PC-3 (cell line): ENCODE results near the gene ANKRD27. TPM values are rescaled to one million over a fixed set of nuclear protein-coding genes. Genes with fewer than 3 reads are reported as not detected.

Experiments
- ATAC-seq: fragments of 200-7000 bp; cut with Tn5 transposase; 2 replicates; pipeline ENCODE4 v1.9.1; 2020; ENCODE audit warnings: mild to moderate bottlenecking, moderate library complexity
- BruUV-seq: library from RNA; stranded (reverse); fragments of 400-500 nt; replicated peaks from 2 replicates; lab custom pipeline; 2021; lab: Mats Ljungman, UMichigan
- CTCF ChIA-PET: fragments of 300-600 bp; sonication (Branson Sonifier 250); formaldehyde crosslinking; loops from one replicate; lab custom pipeline; 2022; ENCODE audit warnings: antibody characterized with exemption; lab: Charles Lee
- POLR2A ChIA-PET: fragments of 300-600 bp; sonication (Branson Sonifier 250); formaldehyde crosslinking; loops from one replicate; lab custom pipeline; 2022; ENCODE audit warnings: antibody characterized with exemption; ENCODE audit not compliant: unreplicated experiment; lab: Charles Lee
- DNase-seq: peaks from one replicate; pipeline ENCODE4 v3.0.0-alpha.2; 2015
- H2AFZ ChIP-seq: fragments of 300-600 bp; sonication (generic); 2 replicates; pipeline ENCODE4 v1.6.0; 2016; ENCODE audit warnings: antibody characterized with exemption, low read length
- H3F3A ChIP-seq: fragments of 300-600 bp; sonication (generic); one replicate; pipeline ENCODE4 v1.6.0; 2017; ENCODE audit warnings: antibody characterized with exemption, low read length, control low read depth, mild to moderate bottlenecking; ENCODE audit not compliant: unreplicated experiment
- H3K27ac ChIP-seq: fragments of 300-600 bp; sonication (generic); 2 replicates; pipeline ENCODE4 v1.5.1; 2016; ENCODE audit warnings: mild to moderate bottlenecking, low read length
- H3K27me3 ChIP-seq: fragments of 300-600 bp; sonication (generic); 2 replicates; pipeline ENCODE4 v1.6.1; 2016; ENCODE audit warnings: low read length, mixed read lengths
- H3K36me3 ChIP-seq: fragments of 300-600 bp; sonication (generic); 2 replicates; pipeline ENCODE4 v1.6.1; 2016; ENCODE audit warnings: low read depth, mixed run types, low read length, mixed read lengths
- H3K4me1 ChIP-seq: fragments of 300-600 bp; sonication (generic); 2 replicates; pipeline ENCODE4 v1.5.1; 2016; ENCODE audit warnings: low read length; ENCODE audit not compliant: insufficient read depth
- H3K4me2 ChIP-seq: fragments of 300-600 bp; sonication (generic); 2 replicates; pipeline ENCODE4 v1.6.0; 2016; ENCODE audit warnings: low read length
- H3K4me3 ChIP-seq: fragments of 300-600 bp; sonication (generic); 2 replicates; pipeline ENCODE4 v1.5.1; 2016; ENCODE audit warnings: mild to moderate bottlenecking, low read length, mixed read lengths
- H3K79me2 ChIP-seq: fragments of 300-600 bp; sonication (generic); 2 replicates; pipeline ENCODE4 v1.6.1; 2017; ENCODE audit warnings: low read length, mixed read lengths
- H3K9ac ChIP-seq: fragments of 300-600 bp; sonication (generic); 2 replicates; pipeline ENCODE4 v1.6.0; 2016; ENCODE audit warnings: mild to moderate bottlenecking, low read length
- H3K9me2 ChIP-seq: fragments of 300-600 bp; sonication (generic); replicated peaks from 2 replicates; pipeline ENCODE4 v1.6.1; 2016; ENCODE audit warnings: mixed run types, low read length, mixed read lengths
- H3K9me3 ChIP-seq: fragments of 300-600 bp; sonication (generic); 2 replicates; pipeline ENCODE4 v1.6.1; 2016; ENCODE audit warnings: low read length, mixed read lengths
- H4K20me1 ChIP-seq: fragments of 300-600 bp; sonication (generic); 2 replicates; pipeline ENCODE4 v1.6.1; 2016; ENCODE audit warnings: low read length, mixed read lengths
- CTCF ChIP-seq: fragments of 300-600 bp; sonication (generic); conservative IDR thresholded peaks from 2 replicates; pipeline ENCODE4 v1.5.1; 2017; ENCODE audit warnings: antibody characterized with exemption, low read depth, mild to moderate bottlenecking, low read length
- EZH2 ChIP-seq: fragments of 300-600 bp; sonication (generic); IDR thresholded peaks from one replicate; pipeline ENCODE4 v1.6.1; 2017; ENCODE audit warnings: antibody characterized with exemption, mild to moderate bottlenecking, low read length; ENCODE audit not compliant: unreplicated experiment
- EZH2phosphoT487 ChIP-seq: fragments of 300-600 bp; sonication (generic); IDR thresholded peaks from 2 replicates; pipeline ENCODE4 v1.6.1; 2018; ENCODE audit warnings: mild to moderate bottlenecking, antibody characterized with exemption, low read length, borderline replicate concordance
- intact Hi-C: fragments of 100-400 bp; cut with micrococcal nuclease; formaldehyde crosslinking; loops from 2 replicates; pipeline ENCODE4 v1.9.0; 2023
- total RNA-seq: library from RNA; depleted of rRNA; stranded (reverse); fragments of >200 nt; gene quantifications from 2 replicates; pipeline ENCODE4 v1.2.3, GENCODE V29; 2014

The ANKRD27 gene
- total RNA-seq, 1 experiment from 2014 or later, result 14.3 TPM

GRCh38 chr19:32570081-32570785, 104.7 kb downstream of the ANKRD27 start:
- H3K27me3 ChIP-seq, result no peaks in the 10 kb centered on the region
- H4K20me1 ChIP-seq, result no peaks in the 10 kb centered on the region
- no peaks in the 10 kb centered on the region for H3K9me3 ChIP-seq
- DNase-seq (peak; percentile 68), ATAC-seq (peak; percentile 96)
- H3K4me3 ChIP-seq, result peak overlapping the region; percentile 61
- H3K79me2 ChIP-seq, result no peaks in the 10 kb centered on the region
- H3K9me2 ChIP-seq, result no peaks in the 10 kb centered on the region
- ChIA-PET CTCF (interaction anchor here (0.7 to 1.8 kb wide), 4 partner anchors 19 to 1887 kb away, joined by 4 to 15 read pairs (median 10); no protein-coding TSS in a partner anchor), POLR2A (no interaction called here)
- H3K4me2 ChIP-seq, result peak overlapping the region; percentile 75
- H3F3A ChIP-seq, result no peaks in the 10 kb centered on the region
- intact Hi-C loops, result loop anchor here (1.0 kb wide), 3 partner anchors 106 to 283 kb away; no protein-coding TSS in a partner anchor
- BruUV-seq, result no TSS peak
- peak overlapping the region; percentile 73 for H2AFZ ChIP-seq
- H3K4me1 ChIP-seq, result no peaks in the 10 kb centered on the region
- no peaks in the 10 kb centered on the region for H3K36me3 ChIP-seq
- H3K9ac ChIP-seq, result no peak overlapping the region
- no peak for TF ChIP-seq EZH2phosphoT487
- TF ChIP-seq EZH2, result no peak
- TF ChIP-seq CTCF, result peak; percentile 88
- no peak overlapping the region for H3K27ac ChIP-seq

- no peak overlapping the region for H3K4me3 ChIP-seq
- no peaks in the 10 kb centered on the region for H4K20me1 ChIP-seq
- H3K36me3 ChIP-seq, result no peaks in the 10 kb centered on the region
- DNase-seq, result no peak
- no peaks in the 10 kb centered on the region for H3K27me3 ChIP-seq
- ChIA-PET CTCF (no interaction called here), POLR2A (no interaction called here)
- no peak overlapping the region for H2AFZ ChIP-seq
- H3K79me2 ChIP-seq, result no peaks in the 10 kb centered on the region
- H3K4me1 ChIP-seq, result no peaks in the 10 kb centered on the region
- no peaks in the 10 kb centered on the region for H3F3A ChIP-seq
- no peak for ATAC-seq
- no peak overlapping the region for H3K4me2 ChIP-seq
- H3K27ac ChIP-seq, result no peak overlapping the region
- H3K9me2 ChIP-seq, result no peaks in the 10 kb centered on the region
- no TSS peak for BruUV-seq
- H3K9ac ChIP-seq, result no peak overlapping the region
- no peaks in the 10 kb centered on the region for H3K9me3 ChIP-seq
- no peak for TF ChIP-seq EZH2
- no peak for TF ChIP-seq EZH2phosphoT487
- no peak for TF ChIP-seq CTCF
- intact Hi-C loops, result loop anchor here (10.0 kb wide), 1 partner anchor 243 kb away; no protein-coding TSS in a partner anchor
Measured at GRCh38 chr19:32567486-32567885, 107.5 kb downstream of the ANKRD27 start.

GRCh38 chr19:32566246-32566830, 108.6 kb downstream of the ANKRD27 start:
- no peak overlapping the region for H3K9ac ChIP-seq
- no peak for ATAC-seq
- no peaks in the 10 kb centered on the region for H3K79me2 ChIP-seq
- no peak overlapping the region for H3K4me3 ChIP-seq
- no peaks in the 10 kb centered on the region for H3K4me1 ChIP-seq
- TF ChIP-seq EZH2 (no peak), CTCF (no peak), EZH2phosphoT487 (no peak)
- ChIA-PET CTCF (no interaction called here), POLR2A (no interaction called here)
- H3F3A ChIP-seq, result no peaks in the 10 kb centered on the region
- intact Hi-C loops, result loop anchor here (10.0 kb wide), 1 partner anchor 242 kb away; no protein-coding TSS in a partner anchor
- H3K4me2 ChIP-seq, result no peak overlapping the region
- DNase-seq, result no peak
- no peak overlapping the region for H3K27ac ChIP-seq
- no TSS peak for BruUV-seq
- H3K9me3 ChIP-seq, result no peaks in the 10 kb centered on the region
- H3K36me3 ChIP-seq, result no peaks in the 10 kb centered on the region
- no peaks in the 10 kb centered on the region for H3K9me2 ChIP-seq
- H2AFZ ChIP-seq, result peak overlapping the region; percentile 6; the same call in 1 of the 2 replicates
- H4K20me1 ChIP-seq, result no peaks in the 10 kb centered on the region
- no peaks in the 10 kb centered on the region for H3K27me3 ChIP-seq
